Measurements from ENCODE around the gene SEMA3E. TPM values are rescaled to one million over a fixed set of nuclear protein-coding genes. Genes with fewer than 3 reads are reported as not detected.

The SEMA3E gene
- total RNA-seq, 1 donor from 2014 or later = 24.0 TPM

DNA sequence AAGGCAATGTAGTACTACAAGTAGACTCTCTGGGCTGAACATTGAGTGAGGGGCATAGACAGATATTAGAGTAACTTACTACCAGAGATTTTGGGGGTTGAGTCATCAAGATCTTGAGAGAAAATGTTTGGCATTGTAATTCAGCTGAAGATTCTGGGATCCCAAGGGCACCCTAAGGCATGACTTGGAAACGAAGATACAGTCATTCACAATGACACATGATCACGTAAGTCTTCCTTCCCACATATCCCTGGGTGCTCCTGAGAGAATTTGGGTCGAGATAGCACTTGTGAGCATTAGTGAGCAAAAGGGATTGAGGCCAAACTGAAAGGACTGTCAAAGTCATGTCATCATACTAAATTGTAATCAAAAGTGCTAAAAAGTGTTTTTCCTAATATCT lies 293.8 kb downstream of the SEMA3E start:
- no peak for DNase-seq (ENCODE audit: low spot score)

DNA sequence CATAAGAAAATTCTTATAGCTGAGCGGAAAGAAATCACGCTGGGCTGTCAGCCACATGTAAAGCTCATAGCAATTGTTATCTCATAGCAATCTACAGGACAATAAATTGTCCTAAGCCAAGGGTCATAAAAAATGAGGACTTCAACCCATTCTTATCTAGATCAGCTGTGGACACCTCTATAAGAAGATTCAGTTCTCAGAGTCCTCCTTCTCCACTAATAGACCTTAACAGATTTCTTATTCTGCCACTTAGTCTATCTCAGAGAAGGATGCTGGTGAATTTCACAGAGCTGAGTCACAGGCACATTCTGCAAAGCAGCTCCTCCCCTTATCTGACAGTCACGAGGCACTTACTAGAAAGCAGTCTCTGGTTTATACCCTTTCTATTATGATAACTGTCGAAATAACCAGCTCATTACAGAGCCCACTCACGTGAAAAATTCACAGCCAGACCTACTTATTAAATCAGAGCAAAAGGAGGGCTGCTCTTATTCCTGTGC lies 300.9 kb downstream of the SEMA3E start:
- no peak for DNase-seq (ENCODE audit: low spot score)

DNA sequence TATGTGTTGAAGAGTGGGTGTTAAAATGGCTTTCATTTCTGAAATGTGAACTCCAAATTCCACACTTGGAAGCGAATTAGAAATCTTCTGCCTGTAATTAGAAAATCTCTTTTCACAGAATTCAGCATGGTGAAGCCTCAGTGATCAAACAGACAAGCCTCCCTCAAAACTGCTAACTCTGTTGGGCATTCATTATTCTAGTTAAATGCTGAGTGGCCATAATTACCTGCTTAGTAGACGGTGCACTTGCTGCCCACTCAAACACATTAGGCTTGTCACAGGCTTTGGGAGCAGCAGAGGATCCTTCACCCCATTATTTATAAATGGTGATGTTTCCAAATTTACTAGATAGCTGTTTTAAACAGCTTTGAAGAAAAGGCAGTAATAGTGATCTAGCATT lies 309.0 kb downstream of the SEMA3E start:
- no peak for DNase-seq (ENCODE audit: low spot score)

DNA sequence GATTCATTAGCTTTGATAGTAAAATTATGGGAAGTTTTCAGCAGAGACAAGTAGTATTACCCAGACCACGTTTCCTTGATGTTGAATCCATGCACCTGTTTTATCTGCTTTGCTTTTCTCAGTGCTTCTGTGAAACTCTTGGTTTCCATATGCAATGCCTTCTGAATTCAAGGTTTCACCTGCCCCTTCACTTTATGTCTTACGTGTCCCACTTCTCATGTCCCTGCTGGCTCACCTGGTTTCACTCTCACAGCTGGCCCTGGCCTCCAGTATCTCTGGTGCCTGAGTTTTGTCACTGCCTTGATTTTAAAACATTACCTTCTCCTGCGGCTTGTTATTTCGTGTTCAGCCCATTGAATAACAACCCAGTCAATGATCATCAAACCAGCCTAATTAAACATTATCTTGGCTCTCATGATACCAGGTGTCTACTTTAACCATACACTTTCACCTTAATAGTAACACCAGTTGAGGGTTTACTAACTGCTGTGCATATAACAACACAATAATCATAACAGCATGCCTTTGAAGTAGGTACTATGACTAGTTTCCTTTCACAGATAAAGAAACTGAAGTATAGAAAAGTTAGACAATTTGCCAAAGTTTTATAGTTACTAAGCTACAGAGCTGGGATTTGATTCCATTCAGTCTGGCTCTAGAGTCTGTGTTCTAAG lies 310.5 kb downstream of the SEMA3E start:
- DNase-seq (ENCODE audit: low spot score) = no peak

DNA sequence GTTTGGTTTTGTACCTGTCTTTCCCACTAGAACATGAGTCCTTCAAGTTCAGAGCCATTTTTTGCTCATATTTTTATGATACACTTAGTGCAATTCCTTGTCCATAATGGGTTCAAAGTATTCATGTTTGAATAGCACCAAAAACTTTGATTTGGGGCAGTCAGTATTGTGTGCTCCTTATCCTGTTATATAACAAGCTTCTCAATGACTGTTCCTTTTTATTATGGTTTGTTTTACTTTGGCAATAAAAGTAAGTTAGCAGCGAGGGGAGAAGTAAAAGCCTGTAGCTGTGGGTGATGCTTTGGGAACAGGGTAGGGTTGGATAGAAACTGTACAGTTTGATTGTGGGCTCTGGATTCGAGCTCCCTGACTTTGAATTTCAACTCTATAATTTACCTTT lies 311.9 kb downstream of the SEMA3E start:
- DNase-seq (ENCODE audit: low spot score) = no peak

DNA sequence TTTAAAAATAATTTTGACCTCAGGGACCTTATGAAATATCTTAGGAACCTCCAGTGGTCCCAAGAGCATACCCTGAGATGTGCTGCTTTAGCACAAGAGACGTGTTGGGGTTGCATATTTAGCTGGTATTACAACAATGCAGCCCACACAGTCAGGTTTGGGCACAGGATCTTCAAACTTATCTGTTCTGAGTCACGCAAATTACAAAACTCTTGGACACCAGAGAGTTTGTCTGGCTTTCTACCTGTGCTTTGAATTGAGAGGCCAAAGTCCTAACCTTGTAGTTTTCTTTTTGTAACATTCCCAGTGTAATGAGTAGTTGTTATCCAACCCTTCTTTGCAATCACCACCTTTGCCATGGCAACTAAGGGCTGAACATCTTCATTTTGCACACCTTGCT lies 322.7 kb downstream of the SEMA3E start:
- no peak for DNase-seq (ENCODE audit: low spot score)

DNA sequence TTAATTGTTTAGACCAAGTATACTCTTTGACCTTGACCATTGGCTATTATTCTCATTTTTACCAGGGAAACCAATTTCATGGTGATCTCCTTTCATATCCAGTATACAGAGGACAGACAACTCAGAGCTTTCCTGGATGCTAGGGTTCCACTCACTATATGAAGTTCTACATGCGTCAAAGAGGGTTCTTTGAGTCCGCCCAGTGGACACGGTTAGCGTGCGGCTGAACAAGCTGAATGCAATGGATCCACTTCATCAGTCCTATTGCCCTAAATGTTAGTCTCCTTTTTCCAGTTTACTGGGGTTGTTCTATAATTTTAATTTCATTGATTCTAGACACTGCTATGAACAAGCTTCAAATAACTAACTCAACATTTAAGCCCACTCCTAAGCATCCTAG lies 323.9 kb downstream of the SEMA3E start:
- DNase-seq (ENCODE audit: low spot score) = no peak

DNA sequence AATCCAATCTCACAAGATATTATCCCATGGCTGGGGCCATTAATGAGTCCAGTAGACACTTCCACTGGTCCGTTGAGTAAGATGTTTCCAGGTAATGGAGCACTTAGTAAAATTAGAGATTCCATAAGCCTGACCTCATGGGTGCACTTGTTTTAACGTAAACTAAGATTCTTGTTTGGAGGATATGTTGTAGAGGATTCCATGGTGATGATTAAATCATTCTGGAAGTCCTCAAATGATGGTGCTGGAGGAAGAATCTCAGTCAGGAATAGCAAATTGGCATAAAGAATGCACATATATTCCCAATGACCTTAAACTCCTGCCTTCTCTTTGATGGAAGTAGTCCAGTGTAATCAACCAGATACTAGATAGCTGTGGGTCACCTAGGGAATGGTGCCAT lies 324.3 kb downstream of the SEMA3E start:
- no peak for DNase-seq (ENCODE audit: low spot score)

DNA sequence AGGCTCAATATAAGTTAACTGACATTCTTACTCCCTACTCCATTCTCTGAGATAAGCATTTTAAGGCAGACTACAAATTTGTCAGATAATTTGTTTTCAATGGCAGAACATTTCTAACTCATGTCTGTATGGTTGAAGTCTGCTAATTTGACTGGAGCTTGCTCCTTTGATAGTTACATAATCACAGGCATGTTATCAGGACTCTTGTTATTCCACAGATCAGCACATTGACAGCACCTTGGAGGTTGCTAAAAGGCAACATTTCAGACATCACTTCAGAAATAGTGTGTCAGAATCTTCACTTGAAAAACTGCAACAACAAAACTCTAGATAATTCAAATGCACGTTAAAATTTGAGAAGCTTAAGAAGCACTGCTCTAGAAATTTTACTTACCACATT lies 327.9 kb downstream of the SEMA3E start:
- no peak for DNase-seq (ENCODE audit: low spot score)

DNA sequence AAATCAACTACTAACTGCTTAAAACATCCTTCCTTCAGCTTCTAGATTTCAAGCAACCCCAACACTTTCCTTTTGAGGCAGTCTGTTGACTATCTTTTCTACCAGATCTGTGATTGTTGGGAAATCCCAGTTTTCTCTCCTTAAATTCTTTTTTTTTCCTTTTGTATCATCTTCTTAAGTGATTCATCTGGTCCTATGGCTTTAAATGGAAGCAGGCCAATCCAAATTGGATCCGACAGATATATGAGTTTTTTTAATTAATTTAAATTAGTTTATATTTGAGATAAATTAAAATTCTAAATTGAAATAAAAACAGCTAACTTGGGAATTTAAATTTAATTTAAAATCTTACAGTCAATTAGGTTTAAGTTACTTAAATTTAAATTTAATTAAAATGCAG lies 335.0 kb downstream of the SEMA3E start:
- no peak for DNase-seq (ENCODE audit: low spot score)

Data from ureter (tissue), 1 donor.